Fibroblast of lung (primary cell): ENCODE results near the gene OSBPL6.

ENCODE experiments used
- EZH2 ChIP-seq: IDR thresholded peaks from 2 replicates; pipeline ENCODE4 v1.5.1; 2012; ENCODE audit warnings: low read length, control low read depth, mild to moderate bottlenecking; ENCODE audit errors: missing control alignments
- TF ChIP-seq, protein P1 (sequence below), 2 donors: IDR thresholded peaks in 1 of 2; conservative IDR thresholded peaks in 1 of 2; 1 replicate in 1 of 2; 2 replicates in 1 of 2; pipeline ENCODE4 v1.5.1; 2011 to 2012; ENCODE audit warnings: low read length in 2 of 2, control low read depth in 1 of 2, inconsistent platforms in 1 of 2, low read depth in 1 of 2, mild to moderate bottlenecking in 1 of 2

DNA sequence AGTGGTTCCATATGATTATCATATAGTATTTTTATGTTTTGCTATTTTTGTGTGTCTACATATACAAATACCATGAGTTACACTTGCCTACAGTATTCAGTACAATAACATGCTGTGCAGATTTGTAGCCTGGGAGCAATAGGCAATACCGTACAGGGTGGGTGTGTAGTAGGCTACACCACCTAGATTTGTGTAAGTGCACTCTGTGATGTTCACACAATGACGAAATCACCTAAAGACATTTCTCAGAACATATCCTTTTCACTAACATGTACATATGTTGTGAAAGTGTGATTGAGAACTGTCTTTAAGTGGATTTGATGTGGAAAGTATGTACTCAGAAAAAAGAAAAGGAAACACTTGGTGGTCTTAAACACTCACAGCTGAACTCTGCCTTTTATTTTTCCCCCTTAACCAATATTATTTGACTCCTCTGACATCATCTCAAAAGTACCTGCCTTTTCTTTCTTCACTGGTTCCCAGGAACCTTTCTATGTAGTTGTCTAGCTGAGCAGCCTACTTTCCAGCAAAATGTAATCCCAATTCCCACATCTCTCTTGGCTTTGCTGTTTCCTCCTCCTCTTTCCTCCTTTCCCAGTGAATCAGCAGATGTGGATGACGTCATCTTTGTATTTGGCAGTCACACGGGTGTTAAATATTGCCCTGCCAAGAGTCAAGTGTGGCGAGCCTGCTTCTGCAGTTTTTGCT lies 47.7 kb downstream of the OSBPL6 start:
- TF ChIP-seq, protein P1, sequence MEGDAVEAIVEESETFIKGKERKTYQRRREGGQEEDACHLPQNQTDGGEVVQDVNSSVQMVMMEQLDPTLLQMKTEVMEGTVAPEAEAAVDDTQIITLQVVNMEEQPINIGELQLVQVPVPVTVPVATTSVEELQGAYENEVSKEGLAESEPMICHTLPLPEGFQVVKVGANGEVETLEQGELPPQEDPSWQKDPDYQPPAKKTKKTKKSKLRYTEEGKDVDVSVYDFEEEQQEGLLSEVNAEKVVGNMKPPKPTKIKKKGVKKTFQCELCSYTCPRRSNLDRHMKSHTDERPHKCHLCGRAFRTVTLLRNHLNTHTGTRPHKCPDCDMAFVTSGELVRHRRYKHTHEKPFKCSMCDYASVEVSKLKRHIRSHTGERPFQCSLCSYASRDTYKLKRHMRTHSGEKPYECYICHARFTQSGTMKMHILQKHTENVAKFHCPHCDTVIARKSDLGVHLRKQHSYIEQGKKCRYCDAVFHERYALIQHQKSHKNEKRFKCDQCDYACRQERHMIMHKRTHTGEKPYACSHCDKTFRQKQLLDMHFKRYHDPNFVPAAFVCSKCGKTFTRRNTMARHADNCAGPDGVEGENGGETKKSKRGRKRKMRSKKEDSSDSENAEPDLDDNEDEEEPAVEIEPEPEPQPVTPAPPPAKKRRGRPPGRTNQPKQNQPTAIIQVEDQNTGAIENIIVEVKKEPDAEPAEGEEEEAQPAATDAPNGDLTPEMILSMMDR (conservative IDR thresholded peaks at IDR 0.05 in 1 of 2, IDR thresholded peaks at IDR 0.05 in 1 of 2; ENCODE audit: low read depth in 1 of 2, low read length in 2 of 2) = no peak
- no peak for TF ChIP-seq EZH2
